ENCODE results near the gene ZNF397.

ZNF397 gene

GRCh38 chr18:35240664-35241447, at the start of gene ZNF397:
ZNF397 (plus strand) TSS chr18:35241034; CDS start chr18:35242471, 1,437 bp downstream.
- TF ChIP-seq CTCF (IDR thresholded peaks at IDR 0.05; ENCODE audit: borderline replicate concordance, control extremely low read depth, extremely low read depth, insufficient read depth, missing control alignments): no peak
- in situ Hi-C loops (cut with MboI; ENCODE audit: low sequenced_read_pairs, unreplicated experiment): no loop called here
- peak; percentile 97 for DNase-seq (ENCODE audit: low spot score)

- no peak for TF ChIP-seq CTCF (IDR thresholded peaks at IDR 0.05; ENCODE audit: borderline replicate concordance, control extremely low read depth, extremely low read depth, insufficient read depth, missing control alignments)
- in situ Hi-C loops (cut with MboI; ENCODE audit: low sequenced_read_pairs, unreplicated experiment): no loop called here
- DNase-seq (ENCODE audit: low spot score): no peak
Measured at GRCh38 chr18:35191698-35192025, 49.2 kb upstream of the ZNF397 start.

- in situ Hi-C loops (cut with MboI; ENCODE audit: low sequenced_read_pairs, unreplicated experiment): no loop called here
Measured at GRCh38 chr18:35192415-35192814, 48.4 kb upstream of the ZNF397 start.

GRCh38 chr18:35193316-35193715, 47.5 kb upstream of the ZNF397 start:
- TF ChIP-seq CTCF (IDR thresholded peaks at IDR 0.05; ENCODE audit: borderline replicate concordance, control extremely low read depth, extremely low read depth, insufficient read depth, missing control alignments): no peak
- in situ Hi-C loops (cut with MboI; ENCODE audit: low sequenced_read_pairs, unreplicated experiment): no loop called here
- no peak for DNase-seq (ENCODE audit: low spot score)

More at GRCh38 chr18:35192415-35192814, 48.4 kb upstream of the ZNF397 start:
- TF ChIP-seq CTCF (IDR thresholded peaks at IDR 0.05; ENCODE audit: borderline replicate concordance, control extremely low read depth, extremely low read depth, insufficient read depth, missing control alignments): no peak
- DNase-seq (ENCODE audit: low spot score): no peak

GRCh38 chr18:35197296-35197695, 43.5 kb upstream of the ZNF397 start:
- no peak for TF ChIP-seq CTCF (IDR thresholded peaks at IDR 0.05; ENCODE audit: borderline replicate concordance, control extremely low read depth, extremely low read depth, insufficient read depth, missing control alignments)
- in situ Hi-C loops (cut with MboI; ENCODE audit: low sequenced_read_pairs, unreplicated experiment): no loop called here
- no peak for DNase-seq (ENCODE audit: low spot score)

- no peak for TF ChIP-seq CTCF (IDR thresholded peaks at IDR 0.05; ENCODE audit: borderline replicate concordance, control extremely low read depth, extremely low read depth, insufficient read depth, missing control alignments)
- in situ Hi-C loops (cut with MboI; ENCODE audit: low sequenced_read_pairs, unreplicated experiment): no loop called here
- DNase-seq (ENCODE audit: low spot score): no peak
Measured at GRCh38 chr18:35201256-35201931, 39.4 kb upstream of the ZNF397 start.
